K562 (cell line): ENCODE results near the gene TMPRSS6. TPM values are rescaled to one million over a fixed set of nuclear protein-coding genes. Genes with fewer than 3 reads are reported as not detected.

Source experiments
- ATAC-seq: fragments of 200-7000 bp; cut with Tn5 transposase; 3 replicates; pipeline ENCODE4 v1.9.1; 2020; ENCODE audit warnings: moderate library complexity
- BruUV-seq: library from RNA; stranded (reverse); fragments of 400-500 nt; replicated peaks from 2 replicates; lab custom pipeline; 2021; lab: Mats Ljungman, UMichigan
- CTCF ChIA-PET: fragments of 300-600 bp; formaldehyde crosslinking; extraction: SDS; loops from one replicate; lab custom pipeline; 2021; ENCODE audit warnings: low intra/inter-chr PET ratio; lab: Yijun Ruan, JAX
- POLR2A ChIA-PET: fragments of 300-600, 350-650 bp; sonication (Branson Sonifier 250); formaldehyde crosslinking; extraction: SDS; loops from one replicate; lab custom pipeline; 2021; ENCODE audit warnings: antibody characterized with exemption, inconsistent platforms; lab: Yijun Ruan, JAX
- DNase-seq, 4 experiments: peaks; one replicate each; pipeline versions ENCODE4 v3.0.0 to v3.0.0-alpha.2; 2011 to 2018; ENCODE audit warnings: low spot score in 3 of 4, mixed read lengths in 3 of 4; ENCODE audit errors: extremely low read depth in 1 of 4
- FAIRE-seq: peaks from 2 replicates; lab custom pipeline; 2011; peaks lifted over from hg19 to GRCh38; lab: Jason Lieb, UNC
- H2AFZ ChIP-seq: 2 replicates; pipeline ENCODE4 v1.6.0; 2011; ENCODE audit warnings: low read depth, low read length, control low read depth, inconsistent platforms
- H3K27ac ChIP-seq: fragments of 200-600 bp; 3 replicates; pipeline ENCODE4 v1.8.0; 2011; ENCODE audit warnings: low read depth, mild to moderate bottlenecking, control low read depth, inconsistent platforms, low read length, moderate library complexity, mixed read lengths; ENCODE audit errors: extremely low read depth
- H3K27me3 ChIP-seq, 2 experiments: fragments of 300-600 bp in 1 of 2; 2 replicates in 1 of 2; 3 replicates in 1 of 2; pipeline versions ENCODE4 v1.6.0 to v1.8.0; 2011; ENCODE audit warnings: inconsistent platforms in 2 of 2, low read length in 2 of 2, mild to moderate bottlenecking in 1 of 2, mixed read lengths in 1 of 2, moderate library complexity in 1 of 2; ENCODE audit not compliant: control insufficient read depth in 2 of 2, insufficient read depth in 2 of 2
- H3K36me3 ChIP-seq: fragments of 300-600 bp; 3 replicates; pipeline ENCODE4 v1.8.0; 2011; ENCODE audit warnings: mild to moderate bottlenecking, low read length, inconsistent platforms; ENCODE audit not compliant: control insufficient read depth, insufficient read depth
- H3K4me1 ChIP-seq, 2 experiments: fragments of 200-600 bp in 1 of 2; replicated peaks in 1 of 2; 2 replicates in 1 of 2; 3 replicates in 1 of 2; pipeline versions ENCODE4 v1.5.1 to v1.8.0; 2011; ENCODE audit warnings: inconsistent platforms in 2 of 2, low read length in 2 of 2, mild to moderate bottlenecking in 1 of 2, mixed read lengths in 1 of 2, moderate library complexity in 1 of 2; ENCODE audit not compliant: control insufficient read depth in 2 of 2, insufficient read depth in 2 of 2
- H3K4me2 ChIP-seq: 2 replicates; pipeline ENCODE4 v1.6.1; 2011; ENCODE audit warnings: low read length, control low read depth, inconsistent platforms, mixed read lengths; ENCODE audit not compliant: insufficient read depth
- H3K4me3 ChIP-seq: fragments of 200-600 bp; sonication (generic), shearing (Covaris generic); 2 replicates; pipeline ENCODE4 v1.5.1; 2016; ENCODE audit warnings: control low read depth, inconsistent platforms
- H3K79me2 ChIP-seq: fragments of 200-600 bp; 3 replicates; pipeline ENCODE4 v1.8.0; 2011; ENCODE audit warnings: low read length, inconsistent platforms; ENCODE audit not compliant: control insufficient read depth, insufficient read depth
- H3K9ac ChIP-seq, 2 experiments: 2 replicates each; pipeline versions ENCODE4 v1.6.0 to v1.6.1; 2011; ENCODE audit warnings: low read depth in 2 of 2, low read length in 2 of 2, control low read depth in 1 of 2, inconsistent platforms in 1 of 2, mild to moderate bottlenecking in 1 of 2, mixed read lengths in 1 of 2; ENCODE audit not compliant: insufficient read depth in 1 of 2
- H3K9me1 ChIP-seq: one replicate; pipeline ENCODE4 v1.6.0; 2011; ENCODE audit warnings: inconsistent platforms, mild to moderate bottlenecking, low read length, moderate library complexity; ENCODE audit not compliant: control insufficient read depth, insufficient read depth
- H3K9me3 ChIP-seq: replicated peaks from 2 replicates; pipeline ENCODE4 v1.5.1; 2011; ENCODE audit warnings: low read depth, low read length, inconsistent platforms; ENCODE audit not compliant: control insufficient read depth, insufficient read depth
- H4K20me1 ChIP-seq: replicated peaks from 2 replicates; pipeline ENCODE4 v1.6.1; 2011; ENCODE audit warnings: low read length, inconsistent platforms, mixed read lengths; ENCODE audit not compliant: control insufficient read depth, insufficient read depth
- BRF2 ChIP-seq: IDR thresholded peaks from 3 replicates; pipeline ENCODE4 v1.6.1; 2011; ENCODE audit warnings: borderline replicate concordance, mild to moderate bottlenecking; ENCODE audit not compliant: insufficient read length, insufficient read depth
- GMEB1 ChIP-seq: fragments of 250-450 bp; sonication (Bioruptor Pico); IDR thresholded peaks from 2 replicates; pipeline ENCODE4 v1.4.0; 2020; ENCODE audit warnings: mild to moderate bottlenecking
- PCBP1 ChIP-seq: fragments of 200-400 bp; formaldehyde crosslinking; IDR thresholded peaks from 2 replicates; pipeline ENCODE4 v1.6.1; 2018; ENCODE audit warnings: mild to moderate bottlenecking, low read depth, low read length; ENCODE audit not compliant: poor library complexity, severe bottlenecking
- PTBP1 ChIP-seq: fragments of 200-400 bp; formaldehyde crosslinking; IDR thresholded peaks from 2 replicates; pipeline ENCODE4 v1.6.1; 2017; ENCODE audit warnings: low read depth, low read length
- SOX6 ChIP-seq: fragments of 450-650 bp; IDR thresholded peaks from 2 replicates; pipeline ENCODE4 v1.6.1; 2014; ENCODE audit warnings: mild to moderate bottlenecking
- TCF7 ChIP-seq: sonication (generic); IDR thresholded peaks from 2 replicates; pipeline ENCODE4 v1.6.1; 2016; ENCODE audit warnings: antibody characterized with exemption, borderline replicate concordance
- ZBTB12 ChIP-seq: fragments of 250-450 bp; sonication (Bioruptor Pico); IDR thresholded peaks from 2 replicates; pipeline ENCODE4 v1.4.0; 2020
- ZC3H8 ChIP-seq: fragments of 450-650 bp; IDR thresholded peaks from 2 replicates; pipeline ENCODE4 v1.6.1; 2017
- WGBS: fragments of 100-300 bp; shearing (Covaris generic); methylation state at CpG from one replicate; pipeline ENCODE4 v1.1.6; 2016; ENCODE audit warnings: low coverage, mixed read lengths; ENCODE audit not compliant: insufficient coverage; ENCODE audit errors: missing lambda C conversion rate; 5-methylcytosine and 5-hydroxymethylcytosine counted together
- in situ Hi-C: fragments of 300-500 bp; cut with MboI; formaldehyde crosslinking; loops from 4 replicates; pipeline ENCODE4 v1.15.0; 2018; ENCODE audit warnings: inconsistent platforms, mixed read lengths
- intact Hi-C: fragments of 100-400 bp; cut with micrococcal nuclease; formaldehyde crosslinking; loops from 2 replicates; pipeline ENCODE4 v1.14.2; 2022
- polyA plus RNA-seq, 8 experiments: library from polyadenylated mRNA; depleted of rRNA in 4 of 8; stranded (reverse) in 5 of 8; unstranded in 3 of 8; fragments of >200 nt; fragmentation: Nextera tagmentation in 2 of 8; fragmentation: Illumina TruSeq in 1 of 8; extraction: Ambion mirVana in 2 of 8; extraction: Trizol in 1 of 8; gene quantifications; 2 replicates each; pipeline versions ENCODE4 v1.2.1 to v1.2.3, GENCODE V29; 2011 to 2014; ENCODE audit warnings: inconsistent platforms in 1 of 8, missing spikeins in 1 of 8
- total RNA-seq, 7 experiments: library from RNA; depleted of rRNA in 6 of 7; stranded (reverse); fragments of >200 nt in 6 of 7; fragmentation: Illumina TruSeq in 2 of 7; extraction: Trizol in 2 of 7; gene quantifications; 2 replicates each; pipeline versions ENCODE4 v1.2.1 to v1.2.3, GENCODE V29; 2011 to 2021; ENCODE audit warnings: low replicate concordance in 1 of 7

The TMPRSS6 gene
- total and polyA plus RNA-seq, 9 of the 15 experiments (the other 6 are each of a cell fraction or from before 2014, with no cell fraction given), result 0.03 TPM; not detected in 8

- Histone ChIP-seq H3K9ac (no peak overlapping the region), H3K9me3 (no peaks in the 10 kb centered on the region), H3K4me1 (peaks cover 0 to 6% of the 10 kb centered on the region in 2 experiments; a peak in 4 of 5 replicates), H3K36me3 (no peaks in the 10 kb centered on the region), H4K20me1 (no peaks in the 10 kb centered on the region), H3K79me2 (no peaks in the 10 kb centered on the region), H3K4me2 (no peak overlapping the region), H2AFZ (no peak overlapping the region), H3K27ac (no peak overlapping the region), H3K9me1 (no peaks in the 10 kb centered on the region), H3K4me3 (no peak overlapping the region), H3K27me3 (peaks cover 0 to 18% of the 10 kb centered on the region in 2 experiments; a peak in 1 of 5 replicates)
- FAIRE-seq (no peak), ATAC-seq (no peak), DNase-seq (no peak)
- intact Hi-C loops (no loop called here), in situ Hi-C loops (no loop called here)
- ChIA-PET POLR2A (no interaction called here), CTCF (no interaction called here)
- BruUV-seq, result no TSS peak
- no peak for TF ChIP-seq SOX6
- no peak for TF ChIP-seq GMEB1 (CRISPR knock-in tag)
- TF ChIP-seq BRF2, result no peak
- no peak for TF ChIP-seq ZC3H8
- no peak for TF ChIP-seq PCBP1
- TF ChIP-seq TCF7, result no peak
- TF ChIP-seq PTBP1, result no peak
- no peak for TF ChIP-seq ZBTB12 (CRISPR knock-in tag)
- 2% methylated on average over 6 of the region's 14 CpGs for WGBS
Observed at GRCh38 chr22:37129866-37130441, 20.4 kb upstream of the TMPRSS6 start.
